Pulmonary artery endothelial cell (primary cell): ENCODE results near the gene ST6GAL1. TPM values are rescaled to one million over a fixed set of nuclear protein-coding genes. Genes with fewer than 3 reads are reported as not detected.
"Not testable (repeated sequence)": the region's sequence is repeated elsewhere in the genome, so short reads cannot be mapped to it uniquely, and the experiment has no call there.

Experiments
- DNase-seq: peaks from one replicate; pipeline ENCODE4 v3.0.0-alpha.2; 2011; ENCODE audit warnings: low read depth, low spot score
- total RNA-seq: library from RNA; depleted of rRNA; stranded (reverse); fragments of >200 nt; gene quantifications from 2 replicates; pipeline ENCODE4 v1.2.3, GENCODE V29; 2014

Gene ST6GAL1
- total RNA-seq, 1 donor from 2014 or later = 59.5 TPM

DNA sequence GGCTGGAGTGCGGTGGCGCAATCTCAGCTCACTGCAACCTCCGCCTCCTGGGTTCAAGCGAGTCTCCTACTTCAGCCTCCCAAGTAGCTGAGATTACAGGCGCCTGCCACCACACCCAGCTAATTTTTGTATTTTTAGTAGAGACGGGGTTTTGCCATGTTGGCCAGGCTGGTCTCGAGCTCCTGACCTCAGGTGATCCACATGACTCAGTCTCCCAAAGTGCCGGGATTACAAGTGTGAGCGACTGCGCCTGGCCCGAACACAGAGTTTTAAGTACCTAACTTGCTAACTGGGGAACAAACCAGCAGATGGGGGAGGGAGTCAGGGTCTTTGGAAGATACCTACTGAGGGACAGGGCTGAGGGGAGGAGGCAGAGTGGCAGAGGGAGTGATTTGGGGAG lies 36.9 kb downstream of the ST6GAL1 start:
- not testable (repeated sequence) for DNase-seq

DNA sequence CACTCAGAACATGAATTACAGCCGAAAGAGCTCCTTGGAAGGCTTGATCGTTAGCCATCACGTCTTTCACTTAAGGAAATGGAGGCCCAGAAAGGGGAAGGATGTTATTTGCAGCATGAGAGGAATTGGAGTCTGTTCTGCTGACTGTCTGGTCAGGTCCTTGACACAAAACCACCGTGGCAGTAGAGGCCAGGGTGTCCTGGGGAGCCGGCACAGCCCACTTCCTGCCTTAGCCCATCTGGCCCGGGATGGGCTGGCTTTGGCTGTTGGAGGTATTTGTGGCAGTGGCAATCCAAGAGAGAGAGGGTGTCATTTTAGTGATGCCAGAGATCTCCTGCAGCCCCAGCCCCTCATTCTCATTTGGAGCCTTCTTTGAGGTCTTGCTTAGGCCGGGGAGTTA lies 37.4 kb downstream of the ST6GAL1 start:
- no peak for DNase-seq

DNA sequence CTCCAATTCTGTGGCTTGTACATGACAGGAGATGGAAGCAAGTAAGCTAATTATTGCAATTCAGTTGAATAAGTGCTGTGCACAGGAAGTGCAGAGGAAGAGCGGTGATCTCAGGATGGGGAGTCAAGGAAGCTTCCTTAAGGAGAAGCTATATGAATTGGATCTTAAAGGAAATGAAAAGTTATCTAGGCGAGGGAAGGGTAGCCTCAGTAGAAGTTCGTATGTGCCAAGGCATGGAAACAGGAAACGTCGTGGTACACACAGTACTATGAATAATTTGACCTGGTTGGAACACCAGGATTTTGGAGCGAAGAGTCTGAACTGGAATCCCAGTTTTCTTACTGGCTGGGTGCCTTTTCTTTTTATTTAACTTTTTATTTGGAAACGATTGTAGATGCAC lies 39.3 kb downstream of the ST6GAL1 start:
- no peak for DNase-seq

DNA sequence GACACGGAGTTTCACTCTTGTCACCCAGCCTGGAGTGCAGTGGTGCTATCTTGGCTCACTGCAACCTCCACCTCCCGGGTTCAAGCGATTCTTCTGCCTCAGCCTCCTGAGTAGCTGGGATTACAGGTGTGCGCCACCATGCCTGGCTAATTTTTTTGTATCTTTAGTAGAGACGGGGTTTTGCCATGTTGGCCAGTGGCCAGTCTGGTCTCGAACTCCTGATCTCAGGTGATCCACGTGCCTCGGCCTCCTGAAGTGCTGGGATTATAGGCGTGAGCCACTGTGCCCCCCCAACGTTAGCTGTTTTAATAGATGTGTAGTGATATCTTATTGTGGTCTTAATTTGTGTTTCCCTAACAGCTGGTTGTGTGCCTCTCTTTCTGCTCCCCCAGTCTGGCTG lies 40.8 kb downstream of the ST6GAL1 start:
- DNase-seq = not testable (repeated sequence)

DNA sequence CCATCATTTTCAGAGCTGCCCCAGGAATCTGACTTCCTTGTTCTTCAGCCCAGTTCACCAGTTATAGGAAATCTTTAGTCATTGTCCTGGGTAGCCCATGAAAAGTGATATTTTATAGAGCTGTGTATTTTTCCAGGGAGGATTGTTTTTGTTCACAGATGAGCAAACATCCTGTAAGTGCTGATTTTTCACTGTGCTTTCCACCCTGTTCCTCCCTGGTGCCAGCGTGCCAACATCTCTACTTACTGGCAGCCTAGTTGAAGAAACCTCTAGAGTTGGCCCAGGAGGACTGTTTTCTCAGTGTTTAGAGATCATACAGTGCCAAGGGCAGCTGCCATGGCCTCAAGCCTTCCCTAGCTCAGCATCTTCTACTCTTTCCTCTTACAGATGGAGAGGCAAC lies 41.3 kb downstream of the ST6GAL1 start:
- peak; percentile 44 for DNase-seq

DNA sequence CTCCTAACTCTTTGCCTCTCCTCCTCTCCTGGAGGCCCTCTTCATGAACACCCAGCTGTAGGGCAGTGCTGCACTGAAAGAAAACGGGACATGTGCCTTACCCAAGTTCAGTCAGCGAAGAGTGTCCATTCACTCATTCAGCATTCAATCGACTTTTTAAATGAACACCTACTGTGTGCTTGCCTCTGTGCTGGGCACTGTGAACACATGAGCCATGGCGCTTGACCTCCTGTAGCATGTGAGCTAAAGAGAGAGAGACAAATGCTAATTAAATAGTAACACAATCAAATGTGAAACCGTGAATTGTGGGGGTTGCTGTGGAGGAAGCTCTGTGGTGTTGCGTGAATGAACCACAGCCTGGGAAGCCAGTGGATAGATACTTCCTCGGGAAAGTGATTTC lies 43.4 kb downstream of the ST6GAL1 start:
- no peak for DNase-seq

DNA sequence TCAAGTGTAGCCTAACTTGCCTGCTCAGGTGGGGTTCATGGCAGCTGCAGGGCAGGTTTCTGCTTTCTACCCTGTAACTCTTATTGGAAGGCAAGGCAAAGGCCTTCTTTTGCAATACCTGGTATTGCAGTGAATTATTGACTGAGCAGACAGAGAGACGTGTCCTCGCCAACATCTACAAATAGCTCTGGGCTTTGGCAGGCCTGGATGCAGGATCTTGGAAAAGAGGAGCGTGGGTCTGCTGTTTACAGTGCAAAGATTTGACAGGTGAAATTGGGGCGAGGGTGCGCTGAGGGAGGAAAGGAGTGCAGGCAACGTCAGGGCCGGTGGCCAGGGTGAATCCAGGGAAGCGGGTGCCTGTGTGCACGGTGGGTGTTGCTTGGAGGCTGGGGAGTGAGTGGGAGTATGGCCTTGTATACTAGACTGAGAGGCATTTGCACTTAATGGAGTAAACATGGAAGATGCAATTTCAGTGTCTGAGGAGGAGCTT lies 44.5 kb downstream of the ST6GAL1 start:
- no peak for DNase-seq

DNA sequence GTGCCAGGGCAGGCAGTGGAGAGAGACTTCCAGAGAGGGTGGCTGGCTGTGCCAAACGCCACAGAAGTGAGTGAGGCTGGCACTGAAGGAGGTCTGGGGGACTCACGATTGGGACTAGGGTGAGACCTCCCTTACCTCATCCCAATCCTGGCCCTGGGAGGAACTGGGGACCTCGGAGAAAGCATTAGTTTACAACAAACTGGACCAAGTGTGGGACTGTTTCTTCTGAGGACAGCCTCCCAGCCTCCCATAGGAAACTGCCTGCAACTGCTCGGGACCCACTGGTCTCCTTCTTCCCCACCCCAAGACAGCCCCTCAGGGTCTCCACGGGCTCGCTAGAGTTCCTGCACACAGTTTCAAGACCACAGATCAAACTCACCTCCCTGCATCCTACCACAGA lies 45.4 kb downstream of the ST6GAL1 start:
- DNase-seq = no peak

DNA sequence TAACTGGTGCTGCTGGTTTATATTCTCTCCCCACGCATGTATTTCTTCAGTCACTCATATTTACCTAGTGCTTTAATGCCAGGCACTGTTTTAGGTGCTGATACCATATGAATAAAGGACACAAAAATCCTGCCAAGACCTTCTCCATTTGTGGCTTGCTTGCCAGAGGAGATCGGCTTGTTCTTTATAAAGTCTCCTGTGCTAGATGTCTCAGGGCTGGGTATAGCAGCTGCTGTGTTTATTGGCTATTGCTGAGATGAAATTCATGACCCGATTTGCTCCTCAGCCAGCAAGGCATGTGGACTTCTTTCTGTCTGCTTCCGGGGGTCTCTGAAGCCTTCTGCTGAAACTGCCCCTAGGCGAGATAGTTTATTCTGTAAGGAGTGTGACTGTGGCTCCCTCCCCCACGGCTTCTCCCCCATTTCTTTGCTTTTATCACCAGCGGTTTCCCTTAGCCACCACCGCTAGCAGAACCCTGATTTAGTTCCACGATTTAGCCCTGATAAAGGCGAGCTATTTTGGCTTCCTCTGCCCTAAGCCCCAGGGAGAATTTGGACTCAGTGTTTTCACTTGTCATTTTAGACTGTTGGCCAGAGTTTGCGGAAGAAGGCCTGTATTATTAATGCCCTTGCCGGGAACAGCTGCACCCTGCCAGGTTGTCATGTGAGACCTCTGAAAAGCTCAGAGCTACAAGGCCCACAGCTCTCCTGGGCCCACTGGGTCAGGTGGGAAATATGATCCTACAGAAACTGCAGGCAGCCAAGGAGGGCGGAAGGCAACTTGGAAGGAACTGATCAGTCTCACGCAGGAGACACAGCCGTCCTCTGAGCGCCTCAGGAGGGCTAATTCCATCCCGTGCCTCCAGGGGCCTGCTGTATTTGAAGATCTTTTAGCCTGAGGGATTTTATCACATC lies 46.8 kb downstream of the ST6GAL1 start:
- no peak for DNase-seq

DNA sequence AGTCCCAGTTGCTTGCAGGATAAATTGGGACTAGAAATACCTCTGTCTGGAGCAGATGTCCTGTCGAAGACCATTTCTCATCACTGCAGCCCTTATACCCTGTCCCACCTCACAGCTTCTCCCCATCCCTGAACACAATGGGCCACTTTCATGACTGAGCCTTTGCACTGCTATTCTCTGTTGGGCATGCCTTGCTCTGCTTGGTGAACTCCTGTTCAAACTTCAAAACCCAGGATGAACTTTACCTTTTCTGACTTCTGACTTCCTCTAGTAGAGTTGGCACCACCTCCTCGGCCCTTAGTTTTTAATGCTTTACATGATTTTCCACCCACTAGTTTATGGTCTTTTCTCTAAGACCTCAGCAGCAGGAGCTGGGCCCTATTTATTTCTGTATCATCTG lies 48.4 kb downstream of the ST6GAL1 start:
- no peak for DNase-seq

DNA sequence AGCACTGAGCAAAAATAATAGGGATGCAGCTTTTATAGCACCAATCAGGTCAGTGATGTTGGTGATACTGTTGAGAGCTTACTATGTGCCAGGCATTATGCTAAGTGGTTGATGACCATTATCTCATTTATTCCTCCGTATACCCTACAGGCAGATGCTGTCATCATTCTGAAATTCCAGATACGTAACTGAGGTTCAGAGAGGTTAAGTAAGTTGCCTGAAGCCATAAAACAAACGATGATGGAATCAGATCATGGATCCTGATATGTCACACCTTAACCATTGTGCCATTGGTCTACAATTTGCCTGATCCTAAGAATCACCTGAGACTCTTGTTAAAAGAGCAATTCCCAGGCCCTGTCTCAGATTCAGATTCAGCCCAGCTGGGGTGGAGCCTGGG lies 49.5 kb downstream of the ST6GAL1 start:
- no peak for DNase-seq

DNA sequence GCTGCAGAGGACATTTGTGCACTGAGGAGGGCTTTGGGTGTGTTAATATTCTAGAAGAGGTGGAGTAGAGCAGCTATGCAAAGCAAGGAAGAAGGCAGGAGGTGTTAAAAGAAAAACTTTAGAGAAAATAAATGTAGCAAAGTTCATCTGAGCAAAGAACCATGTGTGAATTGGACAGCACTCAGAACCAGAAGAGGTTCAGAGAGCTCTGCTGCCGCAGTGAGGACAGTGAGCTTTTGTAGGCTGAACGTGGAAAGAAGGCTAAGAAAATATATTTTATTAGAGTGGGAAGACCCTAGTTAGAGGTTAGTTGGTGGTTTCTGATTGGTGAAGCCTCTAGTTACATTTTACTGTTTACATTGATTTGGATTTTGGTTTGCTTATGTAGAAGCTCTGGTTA lies 50.7 kb downstream of the ST6GAL1 start:
- no peak for DNase-seq

DNA sequence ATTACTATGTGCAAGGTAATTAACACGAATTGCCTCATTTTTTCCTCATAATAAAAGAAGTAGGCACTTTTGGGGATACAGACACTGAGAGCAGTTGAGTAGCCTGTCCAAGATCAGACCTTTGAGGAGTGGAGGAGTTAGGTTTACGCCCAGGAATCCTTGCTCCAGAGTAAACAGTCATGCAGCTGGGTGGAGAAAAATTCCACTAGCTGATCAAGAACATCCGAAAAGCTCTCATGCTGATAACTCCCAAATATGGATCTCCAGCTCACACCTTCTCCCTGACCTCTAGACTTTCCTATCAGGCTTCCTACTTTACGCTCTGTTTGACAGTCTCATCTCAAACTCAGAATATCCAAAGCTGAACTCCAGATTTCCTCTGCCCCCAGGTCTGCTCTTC lies 53.3 kb downstream of the ST6GAL1 start:
- DNase-seq = no peak

DNA sequence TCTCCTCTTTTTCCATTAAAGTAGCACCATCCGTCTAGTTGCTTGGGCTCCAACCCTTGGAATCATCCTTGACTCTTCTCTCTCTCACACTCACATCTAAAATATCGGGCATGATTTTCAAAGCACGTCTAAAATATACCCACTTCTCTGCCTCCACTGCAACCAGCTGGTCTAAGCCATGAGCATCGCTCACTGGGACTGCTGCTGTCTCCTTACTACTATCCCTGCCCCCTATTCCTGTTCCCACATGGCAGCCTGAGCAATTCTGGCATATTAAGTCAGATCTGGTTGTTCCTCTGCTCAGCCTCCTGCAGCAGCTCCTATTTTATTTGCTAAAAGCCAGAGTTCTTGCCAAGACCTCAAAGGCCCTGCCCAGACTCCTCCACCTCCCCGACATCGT lies 53.7 kb downstream of the ST6GAL1 start:
- DNase-seq = no peak

DNA sequence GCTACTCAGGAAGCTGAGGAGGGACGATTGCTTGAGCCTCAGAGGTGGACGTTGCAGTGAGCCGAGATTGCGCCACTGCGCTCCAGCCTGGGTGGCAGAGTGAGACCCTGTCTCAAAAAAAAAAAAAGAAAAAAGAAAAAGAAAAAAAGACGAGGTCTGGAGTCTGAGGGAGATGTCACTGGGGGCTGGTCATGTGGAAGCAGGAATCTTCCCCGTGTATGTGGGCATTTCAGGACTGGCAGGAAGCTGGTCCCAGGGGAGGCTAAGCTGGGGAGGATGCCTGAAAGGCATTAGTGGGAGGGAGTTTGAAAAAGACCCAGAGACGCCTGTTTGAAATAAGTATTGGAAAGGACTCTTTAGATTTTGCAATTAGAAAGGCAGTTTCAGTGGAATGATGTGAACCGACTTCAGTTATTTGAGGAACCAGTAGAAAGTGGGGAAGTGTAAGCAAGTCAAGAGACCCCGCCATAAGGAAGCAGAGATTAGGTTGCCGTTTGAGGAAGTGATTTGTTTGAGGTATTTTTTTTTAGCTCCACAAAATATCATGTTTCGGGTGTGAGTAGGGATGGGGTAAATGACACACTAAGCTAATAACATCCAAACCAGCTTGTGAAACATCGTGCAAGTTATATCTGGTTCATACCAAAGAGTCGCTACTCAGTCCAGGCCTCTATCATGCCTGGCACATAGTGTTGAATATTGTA lies 55.5 kb downstream of the ST6GAL1 start:
- no peak for DNase-seq

DNA sequence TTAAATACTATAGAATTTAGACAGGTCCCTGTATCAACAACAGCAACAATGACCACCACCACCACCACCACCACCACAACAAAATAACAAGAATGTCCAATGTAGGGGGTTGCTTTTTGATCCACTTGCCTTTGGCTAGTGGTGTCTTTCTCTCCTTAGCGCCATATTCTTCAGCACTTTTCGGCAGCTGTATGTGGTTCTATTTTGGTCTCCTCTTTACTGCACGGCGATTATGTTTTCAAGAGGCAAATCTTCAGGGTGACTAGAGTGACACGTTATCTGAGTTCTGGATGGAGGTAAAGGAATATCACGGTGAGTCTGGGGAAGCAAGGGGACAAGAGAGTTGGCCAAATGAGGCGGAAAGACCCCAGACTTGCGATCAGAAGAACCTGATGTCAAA lies 56.1 kb downstream of the ST6GAL1 start:
- no peak for DNase-seq

DNA sequence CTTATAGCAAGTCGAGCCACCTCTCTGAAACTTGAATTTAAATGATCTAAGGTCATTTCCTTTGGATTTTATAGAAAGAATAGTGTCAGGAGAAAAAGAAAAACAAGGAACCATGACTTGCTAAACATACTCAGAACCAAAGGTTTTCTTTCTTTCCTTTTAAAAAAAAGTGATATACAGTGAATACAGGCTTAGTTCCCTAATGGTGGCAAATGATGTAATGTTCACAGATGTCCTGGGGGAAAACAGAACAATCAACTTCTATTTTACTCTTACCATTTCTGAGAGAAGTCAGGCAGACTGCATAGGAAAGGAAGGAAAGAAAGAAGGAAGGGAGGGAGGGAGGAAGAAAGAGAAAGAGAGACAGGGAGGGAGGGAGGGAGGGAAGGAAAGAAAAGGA lies 56.5 kb downstream of the ST6GAL1 start:
- no peak for DNase-seq

DNA sequence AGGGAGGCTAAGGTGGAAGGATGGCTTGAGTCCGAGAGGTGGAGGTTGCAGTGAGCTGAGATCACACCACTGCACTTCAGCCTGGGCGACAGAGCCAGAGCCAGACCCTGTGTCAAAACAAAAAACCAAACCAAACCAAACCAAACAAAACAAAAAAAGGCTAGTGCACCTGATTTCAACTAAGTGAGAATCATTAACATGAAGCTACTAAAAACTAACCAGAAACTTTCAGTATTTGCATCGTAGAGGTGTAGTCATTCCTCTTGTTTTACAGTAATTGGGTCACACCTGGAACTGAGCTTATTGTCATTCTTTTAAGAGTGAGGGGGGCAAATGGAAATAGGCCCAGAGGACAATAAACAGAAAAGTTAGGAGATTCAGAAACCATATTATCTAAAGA lies 58.5 kb downstream of the ST6GAL1 start:
- DNase-seq = no peak

DNA sequence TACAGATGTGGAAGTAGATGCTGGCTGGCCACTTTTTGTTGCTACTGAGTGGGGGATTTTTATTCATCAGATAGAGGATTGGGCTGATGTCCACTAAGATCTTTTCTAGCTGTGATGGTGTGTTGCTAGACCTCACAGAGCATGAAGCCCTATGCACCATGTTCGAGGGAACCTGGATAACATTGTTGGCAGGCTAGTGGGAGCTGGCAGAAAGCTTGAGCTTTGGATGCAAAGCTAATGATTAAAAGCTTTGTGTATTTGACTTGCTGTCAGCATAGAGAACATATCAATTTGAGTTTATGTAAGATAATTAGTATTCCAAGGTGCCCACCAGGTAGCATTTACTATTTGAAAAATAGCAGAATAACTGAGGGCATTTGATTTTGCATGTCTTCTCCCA lies 59.1 kb downstream of the ST6GAL1 start:
- no peak for DNase-seq

DNA sequence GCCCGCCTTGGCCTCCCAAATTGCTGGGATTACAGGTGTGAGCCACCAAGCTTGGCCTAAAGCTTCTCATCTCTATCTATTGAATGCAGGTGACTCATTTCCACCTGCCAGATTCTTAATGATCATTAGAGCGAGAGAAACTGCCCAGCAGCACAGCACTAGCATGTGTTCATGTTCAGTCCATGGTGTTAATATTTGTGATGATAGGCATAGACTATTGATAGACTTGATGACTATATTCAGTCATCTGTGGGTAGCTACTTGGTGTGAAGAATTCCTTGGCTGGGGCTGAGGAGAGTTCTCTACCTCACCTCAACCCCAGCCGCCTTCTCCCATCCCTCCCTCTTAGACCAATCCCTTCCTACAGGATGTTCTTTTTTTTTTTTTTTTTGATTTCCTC lies 60.0 kb downstream of the ST6GAL1 start:
- DNase-seq = no peak

DNA sequence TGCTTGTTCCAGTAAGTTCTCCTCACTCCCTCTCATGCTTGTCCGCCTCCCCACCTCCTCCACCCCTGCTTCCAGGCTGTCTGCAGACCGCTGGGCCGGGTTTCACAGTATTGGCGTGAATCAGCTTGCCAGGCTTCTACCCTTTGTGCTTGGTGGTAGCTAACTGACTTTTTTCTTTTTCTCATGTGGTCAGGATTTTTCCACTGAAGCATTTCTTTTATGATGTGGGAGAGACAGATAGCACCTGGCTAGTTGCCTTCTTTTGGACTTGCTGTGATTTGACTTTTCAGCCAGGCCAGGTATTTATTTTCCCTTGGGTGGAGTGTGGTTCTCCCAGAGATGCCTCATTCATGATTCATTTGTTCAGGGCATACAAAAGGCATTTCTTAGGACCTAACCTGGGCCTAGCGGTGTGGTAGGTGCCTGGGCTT lies 60.6 kb downstream of the ST6GAL1 start:
- no peak for DNase-seq

DNA sequence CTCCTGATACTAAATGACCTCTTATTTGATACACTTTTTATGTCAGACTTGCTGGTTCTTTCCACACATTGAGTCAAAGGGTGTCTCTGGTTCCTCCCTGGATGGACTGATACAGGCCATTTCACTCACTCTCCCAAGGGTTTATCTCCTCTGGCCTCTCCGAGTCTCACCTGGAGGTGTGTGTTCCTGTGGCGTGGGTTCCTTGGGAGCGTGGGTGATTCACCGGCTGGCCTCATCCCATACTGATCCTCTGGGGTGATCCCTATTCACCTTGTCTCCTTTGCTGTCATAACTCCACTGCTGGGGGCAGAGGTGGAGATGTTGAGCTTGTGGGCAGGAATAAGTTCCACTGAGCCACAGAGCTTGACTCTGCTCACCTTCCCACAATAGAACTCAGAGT lies 61.1 kb downstream of the ST6GAL1 start:
- no peak for DNase-seq

DNA sequence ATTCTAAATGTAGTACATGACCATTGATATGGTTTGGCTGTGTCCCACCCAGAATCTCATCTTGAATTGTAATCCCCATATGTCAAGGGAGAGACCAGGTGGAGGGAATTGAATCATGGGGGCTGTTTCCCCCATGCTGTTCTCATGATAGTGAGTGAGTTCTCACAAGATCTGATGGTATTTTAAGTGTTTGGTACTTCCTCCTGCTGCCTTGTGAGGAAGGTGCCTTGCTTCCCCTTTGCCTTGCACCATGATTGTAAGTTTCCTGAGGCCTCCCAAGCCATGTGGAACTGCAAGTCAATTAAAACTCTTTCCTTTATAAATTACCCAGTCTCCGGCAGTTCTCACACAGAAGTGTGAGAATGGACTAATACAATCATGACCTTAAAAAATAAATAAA lies 61.8 kb downstream of the ST6GAL1 start:
- not testable (repeated sequence) for DNase-seq
